ENCODE results near the gene FHOD1. TPM values are rescaled to one million over a fixed set of nuclear protein-coding genes. Genes with fewer than 3 reads are reported as not detected.
A peak's percentile ranks its signal among the peaks of the same experiment; 100 is the strongest.

FHOD1 gene
- total and polyA plus RNA-seq, 10 of the 15 experiments (the other 5 are each of a cell fraction or from before 2014, with no cell fraction given) = 8.9 to 65.7 (median 18.1) TPM

DNA sequence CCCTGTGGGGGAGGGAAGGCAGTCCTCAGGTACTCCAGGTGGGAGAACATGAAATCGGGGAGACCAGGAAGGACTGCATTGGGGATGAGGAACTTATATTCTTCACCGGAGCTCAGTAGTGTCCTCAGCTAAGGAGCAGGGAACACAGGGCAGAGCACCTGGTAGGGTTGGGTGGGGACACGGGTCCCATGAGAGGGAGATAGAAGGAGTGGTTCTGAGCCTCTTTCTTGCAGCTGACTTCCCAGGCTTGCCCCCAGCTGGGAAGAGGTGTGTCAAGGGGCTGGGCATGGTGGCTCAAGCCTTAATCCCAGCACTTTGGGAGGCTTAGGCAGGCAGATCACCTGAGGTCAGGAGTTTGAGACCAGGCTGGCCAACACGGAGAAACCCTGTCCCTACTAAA, 2.1 kb downstream of the FHOD1 start:
- ATAC-seq = no peak
- RAD21 ChIA-PET (ENCODE audit: unreplicated experiment) = interaction anchor here (1.0 to 4.6 kb wide), 4 partner anchors 18 to 236 kb away, joined by 3 to 35 read pairs (median 5); partner anchors contain the start of genes ATP6V0D1, PLEKHG4 and TMEM208
- Histone ChIP-seq H3K4me1 (ENCODE audit: control insufficient read depth, insufficient read depth, low read length) (peaks cover 39% of the 10 kb centered on the region), H3K27ac (ENCODE audit: control insufficient read depth, insufficient read depth) (peak overlapping the region; percentile 98), H3K9me3 (replicated peaks; ENCODE audit: control insufficient read depth, insufficient read depth, low read length) (no peaks in the 10 kb centered on the region), H3K36me3 (ENCODE audit: control insufficient read depth in 2 of 2, insufficient read depth in 2 of 2, low read length in 1 of 2) (no peaks in the 10 kb centered on the region; a peak in 1 of 4 replicates), H3K27me3 (replicated peaks in 1 of 2; ENCODE audit: control insufficient read depth in 2 of 2, insufficient read depth in 2 of 2, low read length in 1 of 2) (no peaks in the 10 kb centered on the region; a peak in 1 of 4 replicates), H2AFZ (ENCODE audit: control insufficient read depth, low read depth, low read length) (no peak overlapping the region), H3K4me3 (peak overlapping the region; percentile 97), H3K79me2 (ENCODE audit: control insufficient read depth, insufficient read depth, low read length) (peaks cover 39% of the 10 kb centered on the region), H4K20me1 (ENCODE audit: control insufficient read depth, insufficient read depth) (no peaks in the 10 kb centered on the region), H3K4me2 (ENCODE audit: control insufficient read depth, insufficient read depth) (peak overlapping the region; percentile 99), H3K9ac (ENCODE audit: control insufficient read depth, insufficient read depth, low read length) (peak overlapping the region; percentile 82)
- CTCF ChIA-PET = interaction anchor here (0.8 to 4.9 kb wide), 8 partner anchors 15 to 293 kb away, joined by 3 to 29 read pairs (median 6); partner anchors contain the start of genes FBXL8, NOL3, TMEM208 and TRADD
- TF ChIP-seq CBX3 (IDR thresholded peaks at IDR 0.05; ENCODE audit: borderline replicate concordance, low read depth) = no peak
- no peak for TF ChIP-seq BRCA1 (IDR thresholded peaks at IDR 0.05; ENCODE audit: low read depth, low read length)
- no peak for TF ChIP-seq MTA3 (IDR thresholded peaks at IDR 0.05; ENCODE audit: borderline replicate concordance, low read length)
- TF ChIP-seq CREB1 (IDR thresholded peaks at IDR 0.05; ENCODE audit: low read depth) = no peak
- no peak for TF ChIP-seq JUND (IDR thresholded peaks at IDR 0.05; ENCODE audit: low read depth, low read length)
- TF ChIP-seq ESRRA (IDR thresholded peaks at IDR 0.05; ENCODE audit: low read length) = no peak
- no peak for TF ChIP-seq MEF2A (IDR thresholded peaks at IDR 0.05; ENCODE audit: insufficient read depth, low read depth, low read length)
- no peak for TF ChIP-seq RELA (IDR thresholded peaks at IDR 0.05; ENCODE audit: borderline replicate concordance, partially characterized antibody)
- TF ChIP-seq SMARCA5 (IDR thresholded peaks at IDR 0.05) = no peak
- no peak for TF ChIP-seq CREM (IDR thresholded peaks at IDR 0.05; ENCODE audit: low read depth)
- TF ChIP-seq SIX5 (IDR thresholded peaks at IDR 0.05; ENCODE audit: low read depth, low read length, severe bottlenecking) = no peak
- SMC1A ChIA-PET (ENCODE audit: uncharacterized antibody, unreplicated experiment) = interaction anchor here (1.1 to 2.1 kb wide), 4 partner anchors 18 to 74 kb away, joined by 3 to 17 read pairs (median 8); partner anchors contain the start of genes E2F4, NOL3 and TMEM208
- 3% methylated on average over 4 of the region's 4 CpGs for WGBS (ENCODE audit: insufficient coverage, insufficient replicate concordance, low lambda C conversion rate, missing lambda C conversion rate)
- BruUV-seq (replicated peaks) = no TSS peak
- POLR2A ChIA-PET = interaction anchor here (0.7 to 8.0 kb wide), 6 partner anchors 19 to 316 kb away, joined by 3 to 100 read pairs (median 4); partner anchors contain the start of genes FBXL8, TMEM208 and TRADD
- in situ Hi-C loops (cut with MboI) (no loop called here), intact Hi-C loops (cut with micrococcal nuclease; ENCODE audit: unreplicated experiment) (no loop called here)
- no peak for FAIRE-seq
- DNase-seq (ENCODE audit: low read depth, low spot score) = no peak

All from GM12878 (cell line).